Left hindlimb (tissue), 1 donor: ENCODE measurements around the gene MRPS11.
"Not testable (repeated sequence)": the region's sequence is repeated elsewhere in the genome, so short reads cannot be mapped to it uniquely, and the experiment has no call there.

Experiments used
- DNase-seq: peaks from one replicate; pipeline ENCODE4 v3.0.0-alpha.2; 2018

MRPS11 gene

DNA sequence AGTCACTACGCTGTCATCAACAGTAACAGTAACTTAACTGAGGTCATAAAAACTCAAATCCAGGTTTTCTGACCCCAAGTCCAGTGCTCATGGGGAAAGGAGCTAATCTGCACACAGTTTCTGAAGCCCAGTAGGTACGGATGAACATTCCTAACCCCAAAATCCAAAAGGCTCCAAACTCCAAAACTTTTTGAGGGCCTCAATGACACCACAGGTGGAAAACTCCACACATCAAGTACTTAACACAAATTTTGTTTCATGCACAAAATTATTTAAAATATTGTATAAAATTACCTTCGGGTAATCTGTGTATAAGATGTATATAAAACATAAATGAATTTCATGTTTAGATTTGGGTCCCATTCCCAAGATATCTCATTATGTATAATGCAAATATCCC, 10.8 kb upstream of the MRPS11 start:
- no peak for DNase-seq

DNA sequence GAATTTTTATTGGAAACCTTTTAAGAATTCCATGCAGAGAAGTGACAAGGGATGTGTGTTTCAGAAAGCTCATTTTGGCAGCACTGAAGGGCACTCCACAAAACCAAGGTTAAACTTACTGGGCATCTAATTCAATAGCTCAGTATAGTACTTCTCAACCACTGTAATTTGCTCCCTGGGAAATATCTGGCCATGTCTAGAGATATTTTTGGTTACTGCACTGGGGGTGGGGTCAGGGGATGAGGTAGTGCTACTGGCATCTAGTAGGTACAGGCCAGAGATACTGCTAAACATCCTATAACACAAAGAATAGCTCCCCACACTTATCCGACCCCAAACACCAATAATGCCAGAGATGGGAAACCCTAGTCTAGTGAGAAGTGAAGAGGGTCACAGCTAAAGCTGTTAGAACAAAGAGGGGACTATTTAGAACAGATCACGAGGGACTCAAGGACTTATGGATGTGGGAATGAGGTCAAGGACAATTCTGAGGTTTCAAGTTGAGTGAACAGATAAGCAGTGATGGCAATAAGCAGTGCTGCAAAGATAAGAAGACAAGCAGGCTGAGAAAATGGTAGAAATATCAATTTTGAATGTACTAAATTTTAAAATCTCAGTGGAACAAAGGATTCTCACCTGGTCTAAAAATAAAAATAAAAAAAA, 3.5 kb upstream of the MRPS11 start:
- no peak for DNase-seq

DNA sequence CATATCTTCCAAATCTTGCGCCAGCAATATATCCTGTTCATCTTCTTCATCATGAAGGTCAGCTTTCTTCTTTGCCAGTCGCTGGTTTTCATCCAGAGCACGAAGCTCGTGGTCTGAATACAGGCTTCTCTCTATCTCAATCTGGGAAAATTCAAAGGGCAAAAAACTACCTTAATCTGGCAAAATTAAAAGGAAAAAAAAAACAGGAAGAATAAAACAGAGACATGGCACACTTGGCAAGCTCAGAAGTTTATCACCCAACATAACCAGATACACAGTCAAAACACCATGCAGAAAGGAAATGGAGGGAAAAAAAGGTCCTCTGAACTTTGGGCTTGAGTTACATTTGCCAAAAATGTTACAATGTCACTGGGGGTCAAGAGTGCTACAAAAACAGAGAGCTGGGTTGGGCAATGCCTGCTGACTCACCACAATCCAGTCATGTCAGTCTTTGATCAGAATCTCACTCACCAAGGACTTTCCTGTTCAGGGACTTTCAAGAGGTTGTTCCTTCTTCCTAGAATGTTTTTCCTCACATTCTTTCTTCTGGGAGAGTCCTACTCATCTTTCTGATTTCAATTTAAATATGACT, 1.8 kb upstream of the MRPS11 start:
- DNase-seq, result no peak

DNA sequence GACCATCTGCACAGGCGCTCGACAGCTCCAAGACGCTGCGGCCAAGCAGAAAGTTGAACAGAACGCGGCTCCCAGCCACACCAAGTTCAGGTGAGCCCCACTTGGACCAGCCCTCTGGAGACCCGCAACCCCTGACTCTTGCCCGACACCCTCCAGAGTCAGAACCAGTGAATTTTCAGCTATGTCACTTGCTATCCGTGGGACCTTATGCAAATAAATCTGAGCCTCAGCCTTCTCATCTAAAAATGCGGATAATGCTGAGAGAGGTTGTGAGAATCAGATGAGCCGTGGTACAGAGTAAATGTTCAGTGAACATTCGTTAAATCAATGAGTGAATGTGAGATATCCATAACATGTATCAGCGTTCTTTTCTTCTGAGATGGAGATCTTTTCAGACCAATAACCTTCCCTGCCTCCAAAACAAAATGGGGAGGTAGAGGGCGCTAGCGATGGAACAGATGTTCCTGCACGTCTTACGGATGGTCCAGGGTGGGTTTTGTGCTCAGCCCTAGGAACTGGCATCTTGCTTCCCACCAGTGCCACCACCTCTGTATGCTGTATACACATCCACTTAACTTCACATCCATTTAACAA, 524 bp downstream of the MRPS11 start:
- no peak for DNase-seq

DNA sequence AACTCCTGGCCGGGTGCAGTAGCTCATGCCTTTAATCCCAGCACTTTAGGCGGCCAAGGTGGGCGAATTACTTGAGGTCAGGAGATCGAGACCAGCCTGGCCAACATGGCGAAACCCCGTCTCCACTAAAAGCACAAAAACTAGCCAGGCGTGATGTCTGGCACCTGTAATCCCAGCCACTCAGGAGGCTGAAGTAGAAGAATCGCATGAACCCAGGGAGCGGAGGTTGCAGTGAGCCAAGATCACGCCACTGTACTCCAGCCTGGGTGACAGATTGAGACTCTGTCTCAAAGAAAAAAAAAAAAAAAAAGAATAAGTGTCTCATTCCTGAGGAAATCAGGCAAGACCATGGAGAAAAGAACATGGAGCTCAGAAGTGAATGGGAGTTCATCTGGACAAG, 1.2 kb downstream of the MRPS11 start:
- not testable (repeated sequence) for DNase-seq

DNA sequence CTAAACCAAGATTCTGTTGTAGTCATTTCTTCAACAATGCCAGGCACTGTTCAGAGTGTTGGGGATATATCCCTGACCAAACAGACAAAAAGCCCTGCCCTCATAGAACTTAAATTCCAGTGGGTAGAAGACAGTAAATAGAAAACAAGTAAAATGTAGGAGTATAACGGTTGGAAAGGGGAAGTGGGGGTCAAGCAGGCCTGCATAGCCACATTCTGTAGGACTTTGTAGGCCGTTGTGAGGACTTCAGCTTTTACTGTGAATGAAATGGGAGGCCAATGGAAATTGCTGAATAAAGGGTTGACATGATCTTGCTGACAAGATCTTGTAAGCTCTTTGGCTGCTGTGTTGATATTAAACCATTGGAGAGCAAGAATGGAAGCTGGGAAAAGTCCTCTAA, 1.8 kb downstream of the MRPS11 start:
- no peak for DNase-seq

DNA sequence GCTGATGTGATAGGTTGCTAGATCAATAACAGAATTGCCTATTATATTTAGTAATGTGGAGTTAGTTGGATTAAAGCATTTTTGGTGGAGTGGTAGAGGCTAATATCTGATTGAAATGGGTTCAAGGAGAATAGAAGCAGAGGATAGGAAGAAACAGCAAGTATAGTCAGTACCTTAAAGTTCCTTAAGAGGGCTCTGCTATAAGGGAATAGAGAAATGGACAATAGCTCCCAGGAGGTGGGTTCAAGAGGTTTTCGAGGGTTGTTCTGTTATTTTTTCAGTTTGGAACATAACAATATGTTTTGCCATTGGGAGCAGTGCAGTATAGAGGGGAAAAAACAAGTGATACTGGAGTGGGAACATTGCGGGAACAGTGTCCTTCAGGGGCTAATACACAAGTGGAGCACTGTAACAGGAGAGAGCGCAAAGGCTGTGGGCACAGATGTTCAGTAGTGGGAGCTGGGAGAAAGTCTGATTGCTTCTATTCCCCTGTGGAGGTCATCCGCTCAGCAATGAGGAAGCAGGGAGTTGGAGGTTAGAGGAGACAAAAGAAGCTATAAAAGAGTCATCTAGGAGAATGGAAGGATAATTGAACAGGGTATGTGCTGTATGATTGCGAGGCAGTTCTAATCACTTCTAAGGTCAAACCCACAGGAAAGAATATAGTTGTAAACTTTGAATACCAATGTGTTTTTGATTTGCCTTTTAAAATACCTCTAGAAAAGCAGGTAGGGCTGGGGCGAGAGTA, 3.3 kb downstream of the MRPS11 start:
- no peak for DNase-seq

DNA sequence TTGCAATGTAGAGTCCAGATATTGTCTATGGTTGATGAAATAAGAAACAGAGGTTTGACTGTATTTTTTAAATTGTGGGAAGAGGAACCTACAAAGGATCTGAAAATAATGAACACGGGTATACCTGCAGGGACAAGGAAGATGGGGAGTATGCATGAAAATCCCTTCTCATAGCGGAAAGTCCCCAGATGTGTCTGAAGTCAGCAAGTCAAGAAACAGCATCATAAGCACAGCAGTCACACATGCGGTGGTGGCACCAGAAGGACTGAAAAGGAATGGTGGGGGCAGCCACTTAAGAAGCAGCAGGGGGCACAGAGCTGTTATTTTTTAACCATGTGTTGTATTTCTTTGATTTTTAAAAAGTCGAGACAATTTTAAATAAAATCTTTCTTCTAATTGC, 4.7 kb downstream of the MRPS11 start:
- no peak for DNase-seq

DNA sequence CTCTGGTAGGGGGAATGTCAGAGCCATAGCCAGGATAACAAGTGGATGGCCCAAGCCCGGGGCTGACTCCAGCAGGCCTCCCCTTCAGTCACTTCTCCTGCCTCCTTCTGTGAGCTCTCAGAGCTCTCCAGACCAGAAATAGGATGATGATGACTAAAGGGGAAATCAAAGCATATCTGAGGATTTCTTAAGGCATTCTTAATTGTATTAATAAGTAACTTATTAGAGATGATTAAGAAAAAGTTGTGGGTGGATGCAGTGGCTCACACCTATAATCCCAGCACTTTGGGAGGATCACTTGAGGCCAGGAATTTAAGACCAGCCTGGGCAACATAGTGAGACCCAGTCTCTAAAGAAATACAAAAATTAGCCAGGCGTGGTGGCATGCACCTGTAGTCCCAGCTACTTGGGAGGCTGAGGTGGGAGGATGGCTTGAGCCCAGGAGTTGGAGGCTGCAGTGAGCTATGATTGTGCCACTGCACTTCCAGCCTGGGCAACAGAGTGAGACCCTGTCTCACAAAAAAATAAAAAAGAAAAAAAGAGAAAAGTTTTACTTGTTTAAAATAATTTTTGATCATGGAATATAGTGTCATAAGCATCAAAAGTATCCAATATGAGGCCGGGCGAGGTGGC, 6.3 kb downstream of the MRPS11 start:
- DNase-seq, result not testable (repeated sequence)

DNA sequence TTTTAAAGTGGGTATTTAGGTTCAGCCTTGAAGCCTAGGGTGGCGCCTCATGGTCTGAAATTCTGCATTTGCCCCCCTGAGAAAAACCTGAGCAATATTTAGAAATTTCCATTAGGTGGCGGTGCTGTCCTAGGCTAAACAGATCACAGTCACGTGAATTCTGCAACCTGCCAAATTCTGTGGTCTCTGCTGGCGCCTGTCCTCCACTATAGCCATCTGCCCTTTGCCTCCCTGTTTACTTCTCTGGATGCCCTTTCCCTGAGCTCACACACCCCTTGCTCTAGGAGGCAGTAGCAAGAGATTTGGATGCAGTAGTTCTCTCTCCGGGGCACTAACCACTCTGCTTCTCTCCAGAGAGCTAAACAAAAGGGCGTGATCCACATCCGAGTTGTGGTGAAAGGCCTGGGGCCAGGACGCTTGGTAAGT, 9.1 kb downstream of the MRPS11 start:
- no peak for DNase-seq

DNA sequence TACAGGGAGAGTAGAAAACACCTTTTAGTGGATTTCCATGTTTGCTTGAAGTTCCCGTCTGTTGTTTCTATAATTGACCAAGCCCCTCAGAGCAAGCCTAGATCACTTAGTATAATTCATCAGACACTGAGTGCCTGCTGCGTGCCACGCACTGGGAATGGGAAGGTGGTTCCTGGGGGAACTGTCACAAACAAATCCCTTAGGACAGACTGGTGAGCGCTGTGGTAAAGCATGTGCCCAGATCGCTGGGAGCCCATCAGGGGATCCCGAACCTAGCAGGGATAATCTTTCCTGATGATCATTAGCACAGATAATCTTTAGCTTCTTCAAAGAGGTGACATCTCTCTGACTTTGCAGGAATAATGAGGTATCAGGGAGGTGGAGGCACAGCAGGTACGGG, 9.6 kb downstream of the MRPS11 start:
- DNase-seq, result no peak

DNA sequence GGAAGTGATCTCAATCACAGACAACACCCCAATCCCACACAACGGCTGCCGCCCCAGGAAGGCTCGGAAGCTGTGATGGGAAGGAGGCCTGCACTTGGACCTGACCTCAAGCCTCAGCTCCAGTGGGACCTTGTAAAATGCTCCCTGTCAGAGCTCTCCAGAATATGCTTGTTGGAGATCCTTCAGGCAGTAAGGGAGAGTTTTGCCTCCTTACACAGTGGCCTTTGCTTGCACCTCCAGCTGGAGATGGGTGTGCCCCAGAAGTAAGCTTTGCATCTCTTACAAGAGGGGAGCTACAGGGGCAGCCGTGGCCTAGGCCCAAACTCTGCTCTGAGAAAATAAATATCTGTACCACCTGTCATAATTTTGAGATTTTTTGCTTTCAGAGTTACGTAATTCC, 10.4 kb downstream of the MRPS11 start:
- no peak for DNase-seq

DNA sequence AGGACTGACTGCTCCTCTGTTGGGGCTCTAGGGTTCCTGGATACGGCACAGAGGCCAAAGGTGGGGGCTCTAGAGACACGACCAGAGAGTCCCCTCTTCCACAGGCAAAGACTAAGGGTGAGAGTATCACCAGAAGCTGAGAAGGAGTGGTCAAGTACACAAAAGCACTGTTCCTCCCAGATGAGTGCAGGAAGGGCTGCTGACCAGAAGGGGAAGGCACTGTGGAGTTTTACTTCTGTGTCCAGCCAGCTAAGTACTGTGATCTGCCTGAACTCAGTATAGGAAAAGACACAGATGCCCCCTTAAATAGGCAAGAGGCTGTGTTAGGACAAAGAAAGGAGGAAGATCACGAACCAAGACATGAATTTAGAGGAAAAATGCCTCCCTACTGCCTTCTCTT, 11.7 kb downstream of the MRPS11 start:
- no peak for DNase-seq

DNA sequence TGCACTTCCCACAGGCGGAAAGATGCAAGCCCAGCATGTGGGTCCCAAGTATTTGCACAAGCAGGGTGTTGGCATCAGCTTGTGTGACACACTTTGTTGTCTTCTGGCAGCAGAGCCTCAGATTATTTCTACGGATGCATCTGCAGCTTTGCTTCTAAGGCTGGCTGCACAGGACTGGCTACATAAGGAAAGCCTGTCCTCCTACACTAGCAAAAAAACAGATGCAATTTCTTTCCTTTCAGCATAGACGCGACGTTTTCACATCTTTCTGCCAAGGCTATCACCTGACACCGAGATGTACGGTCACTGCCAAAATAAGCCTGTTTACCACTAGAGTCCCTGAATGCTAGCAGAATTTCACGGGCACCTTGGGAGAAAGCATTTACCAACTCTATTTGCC, 13.5 kb downstream of the MRPS11 start:
- DNase-seq, result no peak

DNA sequence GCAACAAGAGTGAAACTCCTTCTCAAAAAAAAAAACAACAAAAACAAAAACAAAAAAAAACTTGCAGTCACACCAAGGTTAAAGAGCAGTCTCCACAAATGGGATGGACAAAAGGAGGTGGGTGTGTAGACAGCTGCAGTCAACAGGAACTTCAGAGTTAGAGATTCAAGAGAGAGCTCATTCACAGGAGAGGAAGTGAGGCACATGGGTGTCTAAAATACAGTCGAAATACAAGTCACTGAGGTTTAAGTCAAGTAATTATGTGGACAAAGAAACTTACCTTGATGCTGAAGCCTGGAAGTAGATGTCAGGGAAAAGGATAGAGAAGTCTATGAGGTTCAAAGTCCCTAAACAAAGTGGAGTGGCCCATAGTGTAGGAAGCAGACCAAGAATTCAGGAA, 14.8 kb downstream of the MRPS11 start:
- DNase-seq, result no peak

DNA sequence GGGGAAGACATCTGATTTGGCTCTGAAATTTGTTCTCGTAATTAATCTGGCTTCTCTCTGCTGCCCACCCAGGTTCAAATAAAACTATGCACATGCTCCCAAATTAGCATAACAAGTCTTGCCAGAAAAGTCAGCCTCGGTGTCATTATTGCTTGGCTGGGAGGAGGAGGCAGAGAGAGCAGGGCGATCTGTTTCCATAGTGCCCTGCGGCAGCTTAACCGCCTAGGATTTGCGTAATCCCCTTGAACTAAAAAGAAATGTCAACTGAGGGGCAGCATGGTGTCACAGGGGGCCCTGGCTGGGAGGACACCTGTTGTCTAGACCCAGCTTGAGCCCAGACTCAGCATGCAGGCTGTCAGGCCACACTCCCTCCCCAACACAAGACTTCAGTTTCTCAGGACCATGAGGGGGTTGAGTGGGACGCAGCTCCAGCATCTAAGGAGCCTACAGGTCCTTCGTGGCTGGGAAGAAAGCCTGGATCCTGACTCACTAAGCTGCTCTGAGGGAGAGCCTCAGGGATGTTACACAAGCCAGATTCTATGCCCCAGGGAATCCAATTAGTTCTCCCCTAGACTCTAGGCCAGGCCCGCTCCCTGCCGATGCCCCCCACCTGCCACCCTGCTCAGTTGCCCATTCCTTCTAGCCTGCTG, 17.3 kb downstream of the MRPS11 start:
- no peak for DNase-seq

DNA sequence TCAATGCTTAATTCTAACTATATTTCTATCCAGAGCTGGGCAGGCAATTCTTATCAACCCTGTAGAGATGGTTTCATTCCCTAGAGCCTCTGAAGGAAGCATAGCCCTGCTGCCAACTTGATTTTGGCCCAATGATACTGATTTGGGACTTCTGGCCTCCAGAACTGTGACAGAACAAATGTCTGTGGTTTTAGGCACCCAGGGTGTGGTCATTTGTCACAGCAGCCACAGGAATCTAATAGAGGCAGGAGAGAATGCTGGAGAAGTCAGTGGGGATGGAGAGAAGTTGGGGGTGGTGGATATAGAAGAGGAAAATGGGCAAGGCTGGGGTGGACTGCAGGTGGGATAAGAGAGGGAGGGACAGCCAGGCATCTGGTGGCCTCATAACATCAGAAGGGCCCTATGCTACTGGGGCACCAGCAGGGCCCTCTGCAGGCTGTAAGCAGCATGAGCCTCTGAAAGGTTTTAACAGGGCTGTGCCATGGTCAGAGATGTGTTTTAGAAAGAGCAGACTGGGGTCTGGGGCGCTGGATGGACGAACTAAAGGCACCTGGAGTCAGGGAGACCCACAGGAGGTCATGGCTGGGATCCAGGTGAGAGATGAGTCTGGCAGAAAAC, 19.8 kb downstream of the MRPS11 start:
- no peak for DNase-seq

DNA sequence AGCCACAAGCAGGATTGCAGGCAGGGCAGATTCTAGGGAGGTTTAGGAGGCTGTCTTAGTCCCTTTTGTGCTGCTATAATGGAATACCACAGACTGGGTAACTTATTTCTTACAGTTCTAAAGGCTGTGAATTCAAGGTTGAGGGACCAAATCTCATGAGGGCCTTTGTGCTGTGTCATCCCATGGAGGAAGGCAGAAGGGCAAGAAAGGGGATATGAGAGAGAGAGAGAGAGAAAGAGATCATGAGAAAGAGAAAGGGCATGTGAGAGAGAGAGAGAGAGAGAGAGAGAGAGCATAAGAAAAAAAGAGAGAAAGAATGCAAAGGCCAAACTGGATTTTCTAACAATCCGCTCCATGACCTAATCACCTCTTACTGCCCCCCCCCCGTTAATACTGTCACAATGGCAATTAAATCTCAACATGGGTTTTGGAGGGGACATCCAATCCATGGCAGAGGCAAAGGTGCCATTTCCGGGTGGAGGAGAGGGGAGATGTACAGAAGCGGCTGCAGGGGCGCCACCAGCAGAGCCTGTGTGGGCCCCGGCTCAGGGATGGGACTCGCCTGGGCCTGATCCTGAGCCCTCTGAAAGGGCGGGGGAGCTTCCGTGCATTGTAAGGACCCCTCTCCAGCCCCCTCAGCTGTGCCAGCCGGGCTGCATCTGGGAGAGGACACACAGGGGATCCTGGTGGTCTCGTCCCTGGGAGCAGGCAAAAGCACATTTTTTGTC, 20.5 kb downstream of the MRPS11 start:
- no peak for DNase-seq

DNA sequence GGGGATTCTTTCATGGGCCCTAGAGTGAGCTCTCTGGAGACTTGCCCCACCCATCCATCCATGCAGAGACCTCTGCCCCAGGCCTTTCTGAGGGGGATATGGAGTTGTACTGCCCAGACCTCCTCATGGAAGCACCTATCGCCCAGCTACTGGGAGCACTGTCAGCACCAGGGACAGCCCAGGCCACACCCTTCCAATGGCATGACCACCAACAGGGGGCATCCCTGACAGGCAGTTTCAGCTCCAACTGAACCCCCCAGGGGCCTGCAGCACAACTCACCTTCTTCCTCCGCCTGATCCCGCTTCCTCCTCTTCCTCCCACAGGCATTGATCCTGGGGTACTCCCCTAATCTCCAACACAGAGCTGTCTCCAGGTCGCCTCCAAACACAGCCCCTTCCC, 21.8 kb downstream of the MRPS11 start:
- DNase-seq, result no peak

DNA sequence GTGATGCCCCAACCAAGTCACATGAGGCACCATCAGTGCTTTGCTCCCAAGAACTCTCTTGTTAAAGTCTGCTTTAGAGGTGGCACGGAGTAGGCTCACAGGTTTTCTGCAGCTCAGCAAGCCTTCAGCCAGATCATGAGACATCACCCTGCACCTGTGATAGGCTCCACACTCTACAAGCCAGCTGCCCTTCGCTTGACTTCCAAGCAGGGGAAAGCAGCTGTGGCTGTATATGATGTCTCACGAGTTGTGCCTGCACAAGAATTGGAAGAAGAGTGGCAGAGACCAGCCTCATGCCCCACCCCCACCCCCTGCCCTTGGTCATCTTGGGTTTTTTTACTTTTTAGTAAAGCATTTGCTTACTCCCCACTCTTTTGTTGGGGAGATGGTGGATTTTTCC, 22.5 kb downstream of the MRPS11 start:
- DNase-seq, result no peak

DNA sequence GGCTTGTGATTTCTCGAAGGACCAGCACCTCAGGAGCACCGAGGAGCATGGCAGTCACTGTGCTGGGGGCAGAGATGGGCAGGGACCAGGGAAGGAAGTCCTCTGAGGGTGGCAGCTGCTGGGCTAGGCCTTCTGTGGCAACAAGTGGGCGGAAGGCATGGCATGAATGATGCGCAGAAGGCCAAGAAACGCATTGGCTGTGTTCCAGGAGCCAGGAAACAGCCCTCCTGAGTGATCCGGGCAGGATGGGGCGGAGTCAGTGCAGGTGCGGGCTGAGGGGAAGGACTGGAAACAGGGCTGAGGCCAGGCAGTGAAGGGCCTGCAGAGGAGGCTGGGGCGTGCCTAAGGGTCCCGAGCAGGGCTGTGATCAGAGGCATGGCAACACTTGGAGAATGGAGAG, 23.6 kb downstream of the MRPS11 start:
- DNase-seq, result no peak

DNA sequence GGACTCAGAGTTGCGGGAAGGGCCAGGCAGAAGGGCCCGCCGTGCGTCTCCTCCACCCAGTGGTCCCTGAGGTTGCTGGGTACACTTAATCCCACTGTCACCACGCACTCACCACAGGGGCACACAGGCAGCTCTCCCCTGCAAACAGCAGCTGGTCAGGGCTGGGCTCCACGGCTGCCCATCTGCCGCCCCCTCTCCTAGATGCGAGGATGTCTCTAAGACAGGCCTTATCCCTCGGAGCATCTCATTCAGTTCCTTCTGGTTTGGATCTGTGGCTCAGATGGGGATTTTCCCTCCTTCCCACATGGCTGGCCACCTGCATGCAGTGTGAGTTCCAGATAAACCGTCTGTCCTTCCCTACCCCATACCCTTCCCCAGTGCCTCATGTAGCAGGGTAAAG, 26.3 kb downstream of the MRPS11 start:
- DNase-seq, result no peak
